Measurements from ENCODE around the gene ADAMTSL3.

The ADAMTSL3 gene

DNA sequence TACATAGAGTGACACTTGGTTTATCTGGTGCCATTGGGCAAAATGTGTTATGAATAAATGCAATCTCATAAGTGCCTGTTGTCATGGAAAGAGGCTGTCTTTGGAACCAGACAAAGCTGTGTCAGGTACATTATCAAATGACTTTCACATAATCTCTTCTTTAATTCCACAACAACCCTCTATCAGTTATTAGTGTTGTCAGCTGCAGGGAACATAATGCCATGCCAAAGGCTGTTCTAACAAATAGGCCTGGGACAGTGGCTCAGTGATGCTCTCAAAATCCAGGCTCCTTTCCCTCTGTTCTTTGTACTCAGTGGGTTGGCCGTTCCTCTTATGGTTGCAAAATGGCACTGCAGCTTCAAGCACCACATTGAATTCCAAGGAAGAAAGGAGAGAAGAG, 91.8 kb downstream of the ADAMTSL3 start:
- Histone ChIP-seq H4K20me1 (ENCODE audit: insufficient read depth) (no peaks in the 10 kb centered on the region), H3K4me3 (IDR thresholded peaks at IDR 0.05; ENCODE audit: insufficient read depth, low read depth, low read length) (no peak overlapping the region), H2AFZ (ENCODE audit: low read depth) (no peak overlapping the region), H3K27me3 (ENCODE audit: insufficient read depth, low read depth) (no peaks in the 10 kb centered on the region), H3K9ac (no peak overlapping the region), H3K36me3 (ENCODE audit: insufficient read depth) (no peaks in the 10 kb centered on the region), H3K79me2 (ENCODE audit: insufficient read depth, low read depth) (no peaks in the 10 kb centered on the region), H3K27ac (no peak overlapping the region), H3K4me2 (no peak overlapping the region), H3K4me1 (ENCODE audit: low read depth, poor library complexity, severe bottlenecking) (no peaks in the 10 kb centered on the region)
- TF ChIP-seq, protein P1, sequence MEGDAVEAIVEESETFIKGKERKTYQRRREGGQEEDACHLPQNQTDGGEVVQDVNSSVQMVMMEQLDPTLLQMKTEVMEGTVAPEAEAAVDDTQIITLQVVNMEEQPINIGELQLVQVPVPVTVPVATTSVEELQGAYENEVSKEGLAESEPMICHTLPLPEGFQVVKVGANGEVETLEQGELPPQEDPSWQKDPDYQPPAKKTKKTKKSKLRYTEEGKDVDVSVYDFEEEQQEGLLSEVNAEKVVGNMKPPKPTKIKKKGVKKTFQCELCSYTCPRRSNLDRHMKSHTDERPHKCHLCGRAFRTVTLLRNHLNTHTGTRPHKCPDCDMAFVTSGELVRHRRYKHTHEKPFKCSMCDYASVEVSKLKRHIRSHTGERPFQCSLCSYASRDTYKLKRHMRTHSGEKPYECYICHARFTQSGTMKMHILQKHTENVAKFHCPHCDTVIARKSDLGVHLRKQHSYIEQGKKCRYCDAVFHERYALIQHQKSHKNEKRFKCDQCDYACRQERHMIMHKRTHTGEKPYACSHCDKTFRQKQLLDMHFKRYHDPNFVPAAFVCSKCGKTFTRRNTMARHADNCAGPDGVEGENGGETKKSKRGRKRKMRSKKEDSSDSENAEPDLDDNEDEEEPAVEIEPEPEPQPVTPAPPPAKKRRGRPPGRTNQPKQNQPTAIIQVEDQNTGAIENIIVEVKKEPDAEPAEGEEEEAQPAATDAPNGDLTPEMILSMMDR (conservative IDR thresholded peaks at IDR 0.05; ENCODE audit: low read depth, low read length): no peak

DNA sequence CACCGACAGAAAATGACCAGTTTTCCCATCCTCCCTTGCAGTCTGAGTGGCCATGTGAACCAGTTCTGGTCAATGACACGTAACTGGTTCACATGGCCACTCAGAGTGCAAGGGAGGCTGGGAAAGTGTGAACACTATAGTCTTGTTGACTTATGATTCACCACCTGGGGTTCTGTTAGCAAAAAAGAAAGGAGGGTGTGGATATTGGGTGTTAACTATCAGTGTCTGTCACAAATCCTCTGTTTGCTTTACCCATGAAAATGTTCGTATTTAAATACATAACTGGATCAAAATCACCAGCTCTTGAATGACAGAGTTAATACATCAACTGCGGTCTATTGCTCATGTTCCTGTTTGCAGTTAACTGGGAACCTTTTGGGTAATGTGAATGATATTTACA, 92.3 kb downstream of the ADAMTSL3 start:
- TF ChIP-seq, protein P1 (conservative IDR thresholded peaks at IDR 0.05; ENCODE audit: low read depth, low read length): no peak
- no peaks in the 10 kb centered on the region for H3K79me2 ChIP-seq (ENCODE audit: insufficient read depth, low read depth)
- no peak overlapping the region for H2AFZ ChIP-seq (ENCODE audit: low read depth)

GRCh38 chr15:83747050-83747717, 93.3 kb downstream of the ADAMTSL3 start:
- Histone ChIP-seq H3K9ac (no peak overlapping the region), H3K79me2 (ENCODE audit: insufficient read depth, low read depth) (no peaks in the 10 kb centered on the region), H3K36me3 (ENCODE audit: insufficient read depth) (no peaks in the 10 kb centered on the region), H3K27ac (no peak overlapping the region), H2AFZ (ENCODE audit: low read depth) (no peak overlapping the region), H3K27me3 (ENCODE audit: insufficient read depth, low read depth) (no peaks in the 10 kb centered on the region), H3K4me1 (ENCODE audit: low read depth, poor library complexity, severe bottlenecking) (no peaks in the 10 kb centered on the region), H3K4me3 (IDR thresholded peaks at IDR 0.05; ENCODE audit: insufficient read depth, low read depth, low read length) (no peak overlapping the region), H3K4me2 (no peak overlapping the region), H4K20me1 (ENCODE audit: insufficient read depth) (no peaks in the 10 kb centered on the region)
- TF ChIP-seq, protein P1 (conservative IDR thresholded peaks at IDR 0.05; ENCODE audit: low read depth, low read length): no peak

More for the DNA sequence above, 92.3 kb downstream of the ADAMTSL3 start:
- Histone ChIP-seq H3K4me3 (IDR thresholded peaks at IDR 0.05; ENCODE audit: insufficient read depth, low read depth, low read length) (no peak overlapping the region), H3K36me3 (ENCODE audit: insufficient read depth) (no peaks in the 10 kb centered on the region), H3K9ac (no peak overlapping the region), H4K20me1 (ENCODE audit: insufficient read depth) (no peaks in the 10 kb centered on the region), H3K27ac (no peak overlapping the region), H3K4me2 (no peak overlapping the region), H3K27me3 (ENCODE audit: insufficient read depth, low read depth) (no peaks in the 10 kb centered on the region), H3K4me1 (ENCODE audit: low read depth, poor library complexity, severe bottlenecking) (no peaks in the 10 kb centered on the region)

GRCh38 chr15:83747718-83748110, 93.8 kb downstream of the ADAMTSL3 start:
- Histone ChIP-seq H2AFZ (ENCODE audit: low read depth) (no peak overlapping the region), H4K20me1 (ENCODE audit: insufficient read depth) (no peaks in the 10 kb centered on the region), H3K4me2 (no peak overlapping the region)

More at GRCh38 chr15:83747718-83748110, 93.8 kb downstream of the ADAMTSL3 start:
- Histone ChIP-seq H3K27me3 (ENCODE audit: insufficient read depth, low read depth) (no peaks in the 10 kb centered on the region), H3K4me1 (ENCODE audit: low read depth, poor library complexity, severe bottlenecking) (no peaks in the 10 kb centered on the region), H3K79me2 (ENCODE audit: insufficient read depth, low read depth) (no peaks in the 10 kb centered on the region), H3K9ac (no peak overlapping the region), H3K4me3 (IDR thresholded peaks at IDR 0.05; ENCODE audit: insufficient read depth, low read depth, low read length) (no peak overlapping the region), H3K36me3 (ENCODE audit: insufficient read depth) (no peaks in the 10 kb centered on the region), H3K27ac (no peak overlapping the region)
- TF ChIP-seq, protein P1 (conservative IDR thresholded peaks at IDR 0.05; ENCODE audit: low read depth, low read length): no peak

Measured in KMS-11 (cell line).